EH (cell line): ENCODE results near the gene AATF.

Experiments used
- DNase-seq: peaks from one replicate; pipeline ENCODE4 v3.0.0-alpha.2; 2015; ENCODE audit warnings: low read depth

Gene AATF

GRCh38 chr17:37081287-37081686 lies 132.5 kb downstream of the AATF start:
- DNase-seq = no peak

- DNase-seq = no peak
These were observed 133.6 kb downstream of the AATF start for GRCh38 chr17:37082311-37082860.

GRCh38 chr17:37082985-37083384 lies 134.2 kb downstream of the AATF start:
- no peak for DNase-seq

GRCh38 chr17:37083456-37083855 lies 134.7 kb downstream of the AATF start:
- no peak for DNase-seq

- no peak for DNase-seq
These were observed 135.6 kb downstream of the AATF start for GRCh38 chr17:37084372-37084771.

GRCh38 chr17:37086334-37086733 lies 137.6 kb downstream of the AATF start:
- DNase-seq = no peak

- DNase-seq = no peak
These were observed 138.2 kb downstream of the AATF start for GRCh38 chr17:37086948-37087347.

- DNase-seq = no peak
These were observed 138.9 kb downstream of the AATF start for GRCh38 chr17:37087683-37088082.

- no peak for DNase-seq
These were observed 139.7 kb downstream of the AATF start for GRCh38 chr17:37088459-37088858.

- DNase-seq = no peak
These were observed 140.2 kb downstream of the AATF start for GRCh38 chr17:37088913-37089312.

GRCh38 chr17:37089956-37090355 lies 141.2 kb downstream of the AATF start:
- DNase-seq = no peak

- DNase-seq = no peak
These were observed 142.2 kb downstream of the AATF start for GRCh38 chr17:37090941-37091340.

GRCh38 chr17:37092071-37092470 lies 143.3 kb downstream of the AATF start:
- DNase-seq = no peak

GRCh38 chr17:37092701-37093100 lies 143.9 kb downstream of the AATF start:
- no peak for DNase-seq

- DNase-seq = no peak
These were observed 145.6 kb downstream of the AATF start for GRCh38 chr17:37094391-37094790.

- DNase-seq = no peak
These were observed 147.3 kb downstream of the AATF start for GRCh38 chr17:37096071-37096470.

- no peak for DNase-seq
These were observed 148.4 kb downstream of the AATF start for GRCh38 chr17:37097154-37097553.

- DNase-seq = no peak
These were observed 149.4 kb downstream of the AATF start for GRCh38 chr17:37098152-37098551.

- peak; percentile 55 for DNase-seq
These were observed 150.3 kb downstream of the AATF start for GRCh38 chr17:37098910-37099664.

GRCh38 chr17:37100231-37100630 lies 151.5 kb downstream of the AATF start:
- DNase-seq = peak; percentile 55

- DNase-seq = no peak
These were observed 152.6 kb downstream of the AATF start for GRCh38 chr17:37101306-37101705.

- no peak for DNase-seq
These were observed 154.5 kb downstream of the AATF start for GRCh38 chr17:37103231-37103630.

GRCh38 chr17:37106049-37106448 lies 157.3 kb downstream of the AATF start:
- DNase-seq = no peak
